GM18861 (cell line): ENCODE results near the gene CDK16.
"Not testable (repeated sequence)": the region's sequence is repeated elsewhere in the genome, so short reads cannot be mapped to it uniquely, and the experiment has no call there.

Source experiments
- ATAC-seq: cut with Tn5 transposase; IDR thresholded peaks from one replicate; pipeline ENCODE4 v1.9.1; 2021; ENCODE audit not compliant: unreplicated experiment

The CDK16 gene

GRCh38 chrX:47247206-47247998 lies 28.9 kb downstream of the CDK16 start:
- ATAC-seq = no peak

GRCh38 chrX:47247999-47248320 lies 29.5 kb downstream of the CDK16 start:
- ATAC-seq = no peak

- ATAC-seq = no peak
Observed at GRCh38 chrX:47248576-47248975, 30.1 kb downstream of the CDK16 start.

GRCh38 chrX:47250017-47250347 lies 31.5 kb downstream of the CDK16 start:
- no peak for ATAC-seq

DNA sequence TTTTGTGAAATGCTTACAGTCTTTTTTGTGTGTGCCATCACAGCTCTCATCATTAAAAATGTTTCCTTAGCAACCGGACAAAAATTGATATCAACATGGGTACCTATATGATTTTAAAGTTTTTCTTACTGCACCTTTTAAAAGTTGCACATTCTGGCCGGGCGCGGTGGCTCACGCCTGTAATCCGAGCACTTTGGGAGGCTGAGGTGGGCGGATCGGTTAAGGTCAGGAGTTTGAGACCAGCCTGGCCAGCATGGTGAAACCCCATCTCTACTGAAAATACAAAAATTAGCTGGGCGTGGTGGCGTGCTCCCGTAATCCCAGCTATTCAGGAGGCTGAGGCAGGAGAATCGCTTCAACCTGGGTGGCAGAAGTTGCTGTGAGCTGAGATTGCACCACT lies 39.1 kb downstream of the CDK16 start:
- not testable (repeated sequence) for ATAC-seq

DNA sequence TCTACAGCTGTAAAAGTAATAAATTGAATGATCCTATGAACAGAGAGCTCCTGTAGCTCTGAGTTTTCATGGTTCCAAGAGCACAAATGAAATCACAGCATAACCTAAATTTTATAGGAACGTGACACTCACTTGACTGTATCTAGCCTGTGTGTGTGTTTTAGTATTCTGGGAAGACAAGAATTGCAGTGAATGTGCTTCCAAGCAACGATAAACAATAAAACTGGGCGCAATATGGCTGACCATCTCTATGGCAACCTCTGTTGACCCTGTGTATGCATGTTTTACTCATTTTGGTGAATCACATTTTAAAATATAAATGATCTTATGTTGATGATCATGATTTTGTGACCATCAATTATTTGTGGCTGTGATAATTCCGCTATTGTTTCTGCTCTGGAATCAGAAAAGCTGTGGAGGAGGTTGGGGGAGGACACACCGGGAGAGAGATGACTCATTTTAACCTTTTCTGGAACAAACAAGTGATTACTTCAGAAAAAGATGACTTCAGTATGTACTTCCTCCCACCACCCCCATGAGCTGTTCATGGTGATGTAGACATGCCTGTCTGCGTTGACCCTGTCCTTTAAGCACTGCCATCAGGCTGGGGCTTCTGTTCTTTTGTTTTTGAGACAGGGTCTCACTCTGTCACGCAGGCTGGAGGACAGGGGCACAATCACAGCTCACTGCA lies 46.1 kb downstream of the CDK16 start:
- ATAC-seq = no peak

- no peak for ATAC-seq
Observed at GRCh38 chrX:47266643-47267042, 48.2 kb downstream of the CDK16 start.

DNA sequence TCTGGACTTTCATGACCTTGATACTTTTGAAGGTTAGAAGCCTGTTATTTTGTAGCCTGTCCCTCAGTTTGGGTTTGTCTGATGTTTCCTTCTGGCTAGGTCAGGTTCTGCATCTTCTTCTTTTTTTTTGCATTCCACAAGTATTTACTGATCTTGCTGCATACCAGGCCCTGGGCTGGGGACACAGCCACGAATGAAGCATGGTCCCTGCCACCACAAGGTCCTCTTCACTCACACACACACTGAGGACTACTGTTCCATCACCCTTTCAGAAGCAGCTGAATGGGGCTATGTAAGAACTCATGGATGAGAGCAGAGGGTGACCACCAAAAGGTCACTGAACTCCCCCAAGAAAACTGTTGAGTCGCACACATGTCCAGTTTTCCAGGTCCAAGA lies 53.5 kb downstream of the CDK16 start:
- ATAC-seq = no peak

GRCh38 chrX:47273011-47273730 lies 54.7 kb downstream of the CDK16 start:
- no peak for ATAC-seq

DNA sequence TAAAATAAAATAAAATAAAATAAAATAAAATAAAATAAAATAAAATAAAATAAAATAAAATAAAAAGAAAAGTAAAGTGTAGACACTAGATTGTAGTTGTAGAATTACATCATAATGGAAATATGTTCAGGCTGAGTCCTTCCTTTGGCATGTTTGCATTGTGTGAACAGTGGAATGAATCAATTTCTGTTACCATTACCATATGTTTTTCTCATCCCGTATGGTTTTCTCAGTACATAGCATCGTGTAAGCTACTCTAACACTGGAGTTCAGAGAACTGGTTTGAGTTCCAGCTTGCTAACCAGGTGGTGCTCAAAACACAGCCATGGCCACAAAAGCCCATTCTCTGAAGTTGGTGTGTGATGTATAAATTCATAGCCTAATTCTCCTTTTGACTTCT lies 60.2 kb downstream of the CDK16 start:
- ATAC-seq = no peak
